HepG2 (cell line): ENCODE results near the gene PRR36. TPM values are rescaled to one million over a fixed set of nuclear protein-coding genes. Genes with fewer than 3 reads are reported as not detected.

Source experiments
- ARNTL ChIP-seq: sonication (generic); formaldehyde crosslinking; IDR thresholded peaks from 2 replicates; pipeline ENCODE4 v1.4.0; 2020; ENCODE audit warnings: mild to moderate bottlenecking, missing genetic modification reagents
- CHCHD3 ChIP-seq: sonication (generic); formaldehyde crosslinking; IDR thresholded peaks from 2 replicates; pipeline ENCODE4 v1.8.0; 2022; ENCODE audit warnings: mild to moderate bottlenecking, missing genetic modification reagents, moderate library complexity
- EZH2 ChIP-seq: conservative IDR thresholded peaks from 2 replicates; pipeline ENCODE4 v1.6.1; 2012; ENCODE audit warnings: mild to moderate bottlenecking, low read depth, low read length, moderate library complexity
- GATAD2A ChIP-seq: IDR thresholded peaks from 2 replicates; pipeline ENCODE4 v1.6.1; 2016
- KLF6 ChIP-seq: IDR thresholded peaks from 2 replicates; pipeline ENCODE4 v1.8.0; 2016; ENCODE audit warnings: missing biosample characterization, missing genetic modification reagents
- MYNN ChIP-seq: sonication (generic); formaldehyde crosslinking; IDR thresholded peaks from 2 replicates; pipeline ENCODE4 v1.4.0; 2020; ENCODE audit warnings: mild to moderate bottlenecking, low read depth, missing genetic modification reagents
- NAIF1 ChIP-seq: sonication (generic); formaldehyde crosslinking; IDR thresholded peaks from 2 replicates; pipeline ENCODE4 v1.5.0; 2020; ENCODE audit warnings: mild to moderate bottlenecking, missing genetic modification reagents, borderline replicate concordance
- NR2C2 ChIP-seq: sonication (generic); formaldehyde crosslinking; IDR thresholded peaks from 2 replicates; pipeline ENCODE4 v1.4.0; 2020; ENCODE audit warnings: missing genetic modification reagents, mild to moderate bottlenecking, moderate library complexity, borderline replicate concordance
- RAD51 ChIP-seq: fragments of 450-650 bp; IDR thresholded peaks from 2 replicates; pipeline ENCODE4 v1.6.1; 2016; ENCODE audit warnings: borderline replicate concordance
- RBM39 ChIP-seq: fragments of 200-400 bp; formaldehyde crosslinking; IDR thresholded peaks from one replicate; pipeline ENCODE4 v1.6.1; 2018; ENCODE audit warnings: antibody characterized with exemption, mild to moderate bottlenecking, low read depth, low read length; ENCODE audit not compliant: poor library complexity, severe bottlenecking
- REST ChIP-seq, 2 experiments: IDR thresholded peaks; 2 replicates each; pipeline ENCODE4 v1.6.1; 2011 to 2012; ENCODE audit warnings: low read length in 2 of 2, borderline replicate concordance in 1 of 2, low read depth in 1 of 2, mild to moderate bottlenecking in 1 of 2, moderate library complexity in 1 of 2
- SIX4 ChIP-seq: sonication (generic); formaldehyde crosslinking; IDR thresholded peaks from 2 replicates; pipeline ENCODE4 v1.4.0; 2020; ENCODE audit warnings: missing genetic modification reagents
- SRF ChIP-seq: IDR thresholded peaks from 2 replicates; pipeline ENCODE4 v1.6.1; 2011; ENCODE audit warnings: mild to moderate bottlenecking, low read depth, low read length, moderate library complexity
- ZFP37 ChIP-seq: sonication (generic); formaldehyde crosslinking; IDR thresholded peaks from 2 replicates; pipeline ENCODE4 v1.4.0; 2020; ENCODE audit warnings: missing genetic modification reagents, borderline replicate concordance
- ZFP82 ChIP-seq: sonication (generic); formaldehyde crosslinking; IDR thresholded peaks from 2 replicates; pipeline ENCODE4 v1.5.1; 2020; ENCODE audit warnings: mild to moderate bottlenecking, missing genetic modification reagents, borderline replicate concordance
- ZMAT5 ChIP-seq: sonication (generic); formaldehyde crosslinking; IDR thresholded peaks from 2 replicates; pipeline ENCODE4 v1.5.0; 2020; ENCODE audit warnings: mild to moderate bottlenecking, low read depth, missing genetic modification reagents, borderline replicate concordance
- ZMYM3 ChIP-seq: sonication (generic); formaldehyde crosslinking; IDR thresholded peaks from 2 replicates; pipeline ENCODE4 v1.5.1; 2020; ENCODE audit warnings: mild to moderate bottlenecking, missing genetic modification reagents
- ZNF18 ChIP-seq: sonication (generic); formaldehyde crosslinking; IDR thresholded peaks from 2 replicates; pipeline ENCODE4 v1.8.0; 2022; ENCODE audit warnings: mild to moderate bottlenecking, missing genetic modification reagents; ENCODE audit not compliant: insufficient replicate concordance
- ZNF251 ChIP-seq: sonication (generic); formaldehyde crosslinking; IDR thresholded peaks from 2 replicates; pipeline ENCODE4 v1.9.0; 2021; ENCODE audit warnings: mild to moderate bottlenecking, missing genetic modification reagents
- ZNF678 ChIP-seq: sonication (generic); formaldehyde crosslinking; IDR thresholded peaks from 2 replicates; pipeline ENCODE4 v1.4.0; 2020; ENCODE audit warnings: mild to moderate bottlenecking, missing genetic modification reagents
- ZNF766 ChIP-seq: sonication (generic); formaldehyde crosslinking; IDR thresholded peaks from 2 replicates; pipeline ENCODE4 v1.5.0; 2020; ENCODE audit warnings: missing genetic modification reagents, borderline replicate concordance
- polyA plus RNA-seq, 8 experiments: library from polyadenylated mRNA; depleted of rRNA in 3 of 8; stranded (reverse) in 7 of 8; unstranded in 1 of 8; fragments of >200 nt; fragmentation: Illumina TruSeq in 4 of 8; extraction: Trizol in 4 of 8; gene quantifications; 2 replicates each; pipeline versions ENCODE4 v1.2.1 to v1.2.3, GENCODE V29; 2011 to 2016; ENCODE audit warnings: low read depth in 4 of 8, missing spikeins in 1 of 8, mixed read lengths in 1 of 8; ENCODE audit not compliant: insufficient read depth in 1 of 8
- total RNA-seq, 5 experiments: library from RNA; depleted of rRNA; stranded (reverse); fragments of >200 nt; fragmentation: Illumina TruSeq; extraction: Trizol; gene quantifications; 2 replicates each; pipeline ENCODE4 v1.2.3, GENCODE V29; 2016; ENCODE audit warnings: low read depth in 1 of 5

The PRR36 gene
- total and polyA plus RNA-seq, 2 of the 13 experiments (the other 11 are each of a cell fraction or from before 2014, with no cell fraction given) = 0.07 to 0.17 TPM

- peak; percentile 36; the same call in 1 of the 2 replicates for TF ChIP-seq CHCHD3 (CRISPR knock-in tag)
- TF ChIP-seq ARNTL (CRISPR knock-in tag) = 0 out of 2 replicates have a peak, but pooled peaks have one; percentile 38
- peak; percentile 49; the same call in 1 of the 2 replicates for TF ChIP-seq NR2C2
- no peak for TF ChIP-seq SRF
- TF ChIP-seq ZNF766 = no peak
- TF ChIP-seq ZMAT5 (CRISPR knock-in tag) = no peak
- no peak for TF ChIP-seq ZNF251 (CRISPR knock-in tag)
- peak; percentile 24 for TF ChIP-seq ZNF18 (CRISPR knock-in tag)
- no peak for TF ChIP-seq NAIF1
- TF ChIP-seq RBM39 = peak; percentile 25
- no peak for TF ChIP-seq MYNN (CRISPR knock-in tag)
- peak; percentile 53; the same call in 1 of the 2 replicates for TF ChIP-seq ZNF678
- no peak for TF ChIP-seq RAD51
- TF ChIP-seq EZH2 = no peak
- TF ChIP-seq REST (IDR thresholded peaks at IDR 0.05; ENCODE audit: borderline replicate concordance in 1 of 2, low read depth in 1 of 2, low read length in 2 of 2) = no peak
- no peak for TF ChIP-seq GATAD2A (CRISPR knock-in tag)
- TF ChIP-seq ZFP82 (CRISPR knock-in tag) = no peak
- no peak for TF ChIP-seq ZFP37
- TF ChIP-seq SIX4 (CRISPR knock-in tag) = no peak
- TF ChIP-seq KLF6 (CRISPR knock-in tag) = no peak
- no peak for TF ChIP-seq ZMYM3 (CRISPR knock-in tag)
These were observed 42.1 kb upstream of the PRR36 start (continued) for GRCh38 chr19:7916103-7916954.
